Uterus (tissue), 4 donors: ENCODE results near the gene MINDY4B. TPM values are rescaled to one million over a fixed set of nuclear protein-coding genes. Genes with fewer than 3 reads are reported as not detected.

ENCODE experiments used
- DNase-seq, 2 donors: peaks; one replicate each; pipeline ENCODE4 v3.0.0-alpha.2; 2019 to 2020
- H3K27ac ChIP-seq, 2 donors: fragments of 200-600 bp; sonication (generic); 1 replicate in 1 of 2; 2 replicates in 1 of 2; pipeline ENCODE4 v1.5.1; 2016 to 2018
- H3K27me3 ChIP-seq, 2 donors: fragments of 200-600 bp; sonication (generic); one replicate each; pipeline ENCODE4 v1.5.1; 2018 to 2019; ENCODE audit warnings: control low read depth in 1 of 2
- H3K36me3 ChIP-seq, 2 donors: fragments of 200-600 bp; sonication (generic); one replicate each; pipeline ENCODE4 v1.5.1; 2019; ENCODE audit warnings: control low read depth in 1 of 2
- H3K4me1 ChIP-seq, 2 donors: fragments of 200-600 bp; sonication (generic); one replicate each; pipeline ENCODE4 v1.5.1; 2018 to 2019; ENCODE audit warnings: control low read depth in 1 of 2
- H3K4me3 ChIP-seq, 2 donors: fragments of 200-600 bp; sonication (generic); 1 replicate in 1 of 2; 2 replicates in 1 of 2; pipeline ENCODE4 v1.5.1; 2018 to 2019; ENCODE audit warnings: mild to moderate bottlenecking in 1 of 2
- H3K9me3 ChIP-seq, 2 donors: fragments of 200-600 bp; sonication (generic); one replicate each; pipeline ENCODE4 v1.5.1; 2019; ENCODE audit warnings: control low read depth in 1 of 2
- POLR2A ChIP-seq, 2 donors: fragments of 450-650 bp; IDR thresholded peaks; one replicate each; pipeline ENCODE4 v1.6.1; 2016; ENCODE audit warnings: antibody characterized with exemption in 2 of 2, mild to moderate bottlenecking in 1 of 2, moderate library complexity in 1 of 2
- intact Hi-C: fragments of 100-400 bp; cut with DNase I; formaldehyde crosslinking; loops from one replicate; pipeline ENCODE4 v1.15.1; 2023; ENCODE audit warnings: low total_unique reads
- total RNA-seq, 4 donors: library from RNA; depleted of rRNA in 3 of 4; stranded (reverse); fragments of >200 nt in 3 of 4; gene quantifications; one replicate each; pipeline versions ENCODE4 v1.1.0 to v1.2.4, GENCODE V29; 2014 to 2023
- TF ChIP-seq, protein P1 (sequence below), 4 experiments: fragments of 200-600 bp in 2 of 4; fragments of 450-650 bp in 2 of 4; sonication (generic) in 2 of 4; IDR thresholded peaks; one replicate each; pipeline ENCODE4 v1.5.1; 2016 to 2019; ENCODE audit warnings: antibody characterized with exemption in 4 of 4, mild to moderate bottlenecking in 2 of 4, moderate library complexity in 1 of 4
- donor health status: DM: yes; HTN: yes; CAD: no.

Gene MINDY4B
- total RNA-seq, 4 donors from 2014 or later: not detected

DNA sequence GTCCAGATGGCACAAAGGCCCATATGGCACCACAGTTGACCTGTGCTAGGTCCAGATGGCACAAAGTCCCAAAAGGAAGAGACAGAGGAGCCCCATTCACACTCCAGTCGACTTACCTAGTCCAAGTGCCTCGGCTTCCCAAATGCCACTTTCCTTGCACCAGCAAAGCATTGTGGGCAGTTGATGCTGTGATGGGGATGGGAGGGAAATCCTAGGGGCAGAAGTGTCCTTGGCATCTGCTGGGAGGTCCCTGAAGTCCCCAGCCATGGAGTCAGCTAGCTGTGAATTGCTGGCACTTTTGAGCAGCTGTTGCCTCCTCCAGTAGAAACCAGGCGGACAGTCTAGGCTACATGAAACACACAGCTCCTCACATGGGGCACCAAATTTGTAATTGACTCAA, 82.0 kb downstream of the MINDY4B start:
- intact Hi-C loops: no loop called here
- H3K27ac ChIP-seq: no peak overlapping the region
- no peak for TF ChIP-seq POLR2A (IDR thresholded peaks at IDR 0.05)
- TF ChIP-seq, protein P1, sequence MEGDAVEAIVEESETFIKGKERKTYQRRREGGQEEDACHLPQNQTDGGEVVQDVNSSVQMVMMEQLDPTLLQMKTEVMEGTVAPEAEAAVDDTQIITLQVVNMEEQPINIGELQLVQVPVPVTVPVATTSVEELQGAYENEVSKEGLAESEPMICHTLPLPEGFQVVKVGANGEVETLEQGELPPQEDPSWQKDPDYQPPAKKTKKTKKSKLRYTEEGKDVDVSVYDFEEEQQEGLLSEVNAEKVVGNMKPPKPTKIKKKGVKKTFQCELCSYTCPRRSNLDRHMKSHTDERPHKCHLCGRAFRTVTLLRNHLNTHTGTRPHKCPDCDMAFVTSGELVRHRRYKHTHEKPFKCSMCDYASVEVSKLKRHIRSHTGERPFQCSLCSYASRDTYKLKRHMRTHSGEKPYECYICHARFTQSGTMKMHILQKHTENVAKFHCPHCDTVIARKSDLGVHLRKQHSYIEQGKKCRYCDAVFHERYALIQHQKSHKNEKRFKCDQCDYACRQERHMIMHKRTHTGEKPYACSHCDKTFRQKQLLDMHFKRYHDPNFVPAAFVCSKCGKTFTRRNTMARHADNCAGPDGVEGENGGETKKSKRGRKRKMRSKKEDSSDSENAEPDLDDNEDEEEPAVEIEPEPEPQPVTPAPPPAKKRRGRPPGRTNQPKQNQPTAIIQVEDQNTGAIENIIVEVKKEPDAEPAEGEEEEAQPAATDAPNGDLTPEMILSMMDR (IDR thresholded peaks at IDR 0.05): no peak
- H3K4me1 ChIP-seq: no peaks in the 10 kb centered on the region
- no peak for DNase-seq
- H3K36me3 ChIP-seq: no peaks in the 10 kb centered on the region
- no peak overlapping the region for H3K4me3 ChIP-seq
- H3K27me3 ChIP-seq: no peaks in the 10 kb centered on the region
- H3K9me3 ChIP-seq: no peaks in the 10 kb centered on the region

DNA sequence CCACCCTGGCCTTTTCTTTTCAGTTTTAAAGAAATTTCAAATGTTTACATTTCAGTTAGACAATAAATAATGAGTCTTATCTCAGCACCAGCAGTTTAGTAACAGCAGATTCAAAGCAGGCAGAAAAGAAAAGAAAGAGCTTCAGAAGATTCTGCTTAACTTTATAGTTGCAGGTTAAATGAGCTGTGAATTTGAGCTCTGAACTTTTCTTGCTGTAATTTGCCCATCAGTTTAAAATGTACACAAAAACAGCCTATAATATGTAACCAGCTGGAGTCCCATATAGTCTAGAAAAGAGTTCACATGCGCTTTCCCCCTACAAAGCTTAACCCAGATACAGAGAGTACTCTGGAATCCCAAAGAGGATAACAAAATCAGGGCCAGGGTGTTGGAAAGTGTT, 82.6 kb downstream of the MINDY4B start:
- Histone ChIP-seq H3K27ac (no peak overlapping the region), H3K36me3 (no peaks in the 10 kb centered on the region), H3K4me3 (no peak overlapping the region), H3K27me3 (no peaks in the 10 kb centered on the region), H3K9me3 (no peaks in the 10 kb centered on the region), H3K4me1 (no peaks in the 10 kb centered on the region)
- intact Hi-C loops: no loop called here
- TF ChIP-seq, protein P1 (IDR thresholded peaks at IDR 0.05): no peak
- TF ChIP-seq POLR2A (IDR thresholded peaks at IDR 0.05): no peak
- DNase-seq: no peak

Other genes starting within 250 kb of the MINDY4B start
- gene ERICH6, start 201.5 kb downstream of the MINDY4B start, total RNA-seq: not detected
- gene SIAH2, start 142.3 kb downstream of the MINDY4B start, total RNA-seq: 10 to 100 TPM; 25.4 to 63.8 (median 43.6) TPM
- not detected for gene CLRN1, start 67.3 kb upstream of the MINDY4B start, total RNA-seq
- 10 to 100 TPM in 1 of 4 donors, 1 to 10 TPM in 1, under 1 TPM in 2; 0.51 to 12.7 (median 3.1) TPM for gene MED12L, start 180.2 kb upstream of the MINDY4B start, total RNA-seq